DMS 273 (cell line): ENCODE measurements around the gene SH2D3C.
"Not testable (repeated sequence)": the region's sequence is repeated elsewhere in the genome, so short reads cannot be mapped to it uniquely, and the experiment has no call there.

Source experiments
- DNase-seq: peaks from one replicate; lab custom pipeline; 2025; ENCODE audit not compliant: unreplicated experiment; lab: John Stamatoyannopoulos, UW

SH2D3C gene

DNA sequence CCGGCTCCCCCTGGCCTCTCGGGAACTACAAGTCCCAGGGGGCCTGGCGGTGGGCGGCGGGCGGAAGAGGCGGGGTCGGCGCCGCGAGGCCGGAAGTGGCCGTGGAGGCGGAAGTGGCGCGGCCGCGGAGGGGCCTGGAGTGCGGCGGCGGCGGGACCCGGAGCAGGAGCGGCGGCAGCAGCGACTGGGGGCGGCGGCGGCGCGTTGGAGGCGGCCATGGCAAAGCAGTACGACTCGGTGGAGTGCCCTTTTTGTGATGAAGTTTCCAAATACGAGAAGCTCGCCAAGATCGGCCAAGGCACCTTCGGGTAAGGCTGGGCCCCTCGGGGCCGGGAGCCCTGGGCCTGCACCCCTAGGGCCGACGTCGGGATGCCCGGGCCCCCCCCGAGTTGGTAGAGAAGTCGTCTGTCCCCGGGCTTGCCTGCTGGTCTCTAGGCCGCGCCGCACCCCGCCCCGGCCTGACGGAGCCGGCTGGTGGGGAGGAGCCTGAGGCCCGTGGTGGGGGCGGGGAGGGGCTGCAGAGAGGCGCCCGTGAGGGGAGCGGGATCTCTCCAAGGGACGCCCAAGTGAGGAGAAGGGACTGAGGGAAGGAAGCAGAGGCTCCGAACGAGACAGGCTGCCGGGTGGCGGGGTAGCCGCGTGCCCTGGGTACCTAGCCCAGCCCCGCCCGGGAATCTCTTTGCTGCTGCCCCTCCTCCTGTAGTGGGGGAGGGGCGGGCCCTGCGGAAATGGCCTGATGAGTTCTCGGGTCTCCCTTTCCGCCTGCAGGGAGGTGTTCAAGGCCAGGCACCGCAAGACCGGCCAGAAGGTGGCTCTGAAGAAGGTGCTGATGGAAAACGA, 7.7 kb upstream of the SH2D3C start, which contains the start of gene CDK9:
CDK9 (plus strand) TSS at position 102 of the 840 bp plus-strand sequence; CDS start at position 217, 115 bp downstream.
- peak; percentile 95 for DNase-seq

GRCh38 chr9:127785023-127785932, 6.8 kb upstream of the SH2D3C start:
- peak; percentile 93 for DNase-seq

GRCh38 chr9:127783111-127784008, 4.9 kb upstream of the SH2D3C start:
- DNase-seq: no peak

GRCh38 chr9:127781806-127782205, 3.3 kb upstream of the SH2D3C start:
- no peak for DNase-seq

DNA sequence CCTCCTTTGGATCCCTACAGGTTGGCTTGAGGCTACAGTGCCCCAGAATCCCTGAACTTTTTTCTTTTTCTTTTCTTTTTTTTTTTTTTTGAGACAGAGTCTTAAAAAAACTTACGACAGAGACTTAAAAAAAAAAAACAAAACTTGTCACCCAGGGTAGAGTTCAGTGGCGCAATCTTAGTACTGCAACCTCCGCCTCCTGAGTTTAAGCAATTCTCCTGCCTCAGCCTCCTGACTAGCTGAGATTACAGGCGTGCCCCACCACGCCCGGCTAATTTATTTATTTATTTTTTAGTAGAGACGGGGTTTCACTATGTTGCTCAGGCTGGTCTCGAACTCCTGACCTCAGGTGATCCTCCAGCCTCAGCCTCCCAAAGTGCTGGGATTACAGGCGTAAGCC, 2.4 kb upstream of the SH2D3C start:
- not testable (repeated sequence) for DNase-seq

DNA sequence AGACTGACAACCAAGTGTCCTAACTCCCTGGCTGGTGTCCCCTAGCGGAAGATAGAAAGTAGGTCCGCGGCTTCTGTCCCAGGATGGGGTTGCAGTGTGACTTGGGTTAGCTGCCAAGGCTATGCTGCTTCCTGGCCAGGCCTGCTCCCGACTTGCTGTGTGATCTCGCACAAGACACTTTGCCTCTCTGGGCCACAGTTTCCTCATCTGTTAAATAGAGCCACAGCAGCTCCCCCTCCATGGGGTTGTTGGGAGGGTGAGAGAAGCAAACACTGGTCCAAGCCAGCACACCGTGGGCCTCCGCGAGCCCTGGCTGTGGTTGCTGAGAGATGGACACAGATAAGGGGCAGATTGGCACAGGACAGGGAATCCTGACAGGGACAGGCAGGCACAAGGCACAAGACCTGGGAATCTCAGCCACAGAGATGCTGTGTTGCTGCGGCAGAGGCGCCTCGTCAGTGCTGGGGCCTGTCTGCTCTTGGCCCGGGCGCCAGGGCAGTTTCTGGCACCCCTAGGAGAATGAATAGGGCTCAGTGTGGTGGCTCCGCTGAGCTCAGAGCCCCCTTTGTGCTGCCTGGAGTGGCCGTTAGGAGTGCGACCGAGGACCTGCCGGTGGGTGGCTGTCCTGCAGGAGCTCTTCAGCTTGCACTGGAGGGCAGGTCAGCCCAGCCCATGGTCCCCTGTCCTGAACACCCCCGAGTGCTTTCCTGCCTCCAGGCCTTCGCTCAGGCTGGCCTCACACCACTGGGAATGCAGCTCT, 1.8 kb upstream of the SH2D3C start:
- no peak for DNase-seq

GRCh38 chr9:127779136-127779981, 893 bp upstream of the SH2D3C start:
- DNase-seq: peak; percentile 24

- DNase-seq: no peak
Measured at GRCh38 chr9:127777368-127777980, 992 bp downstream of the SH2D3C start.

DNA sequence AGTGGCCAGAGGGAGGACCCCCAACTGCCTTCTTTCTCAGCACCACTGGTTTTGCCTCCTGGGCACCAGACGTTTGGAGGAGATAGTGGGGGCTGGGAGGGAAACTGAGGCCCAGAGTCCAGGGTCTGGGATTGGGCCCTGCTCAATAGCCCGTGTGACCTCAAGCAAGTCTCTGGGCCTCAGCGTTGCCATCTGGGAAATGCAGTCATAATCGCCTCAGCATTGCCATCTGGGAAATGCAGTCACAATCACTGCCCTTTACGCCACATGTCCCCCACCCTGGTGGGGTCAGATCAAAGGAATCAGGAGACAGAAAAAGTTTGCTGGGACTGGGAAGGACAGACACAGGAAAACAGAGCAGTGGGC, 1.6 kb downstream of the SH2D3C start:
- DNase-seq: no peak

GRCh38 chr9:127776195-127776923, 2.1 kb downstream of the SH2D3C start:
- peak; percentile 54 for DNase-seq

DNA sequence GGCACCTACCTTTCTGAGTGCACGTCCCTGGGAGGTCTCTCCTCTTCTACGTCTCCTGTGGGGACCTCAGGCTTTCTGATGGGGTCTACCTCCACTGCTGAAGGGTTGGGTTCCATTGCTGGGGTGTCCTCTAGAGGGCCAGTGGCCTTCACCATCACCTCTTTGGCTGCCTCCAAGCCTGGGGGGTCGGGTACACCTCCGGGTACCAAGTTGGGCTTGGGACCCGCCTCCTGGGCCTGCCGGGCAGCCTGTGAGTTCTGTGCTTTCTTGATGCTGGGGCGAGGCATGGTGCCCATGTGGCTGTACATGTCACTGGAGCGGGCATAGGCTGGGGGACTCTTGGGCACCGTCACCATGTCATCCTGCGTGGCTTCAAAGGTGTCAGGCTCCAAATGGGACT, 4.5 kb downstream of the SH2D3C start:
- no peak for DNase-seq

GRCh38 chr9:127773272-127773671, 5.2 kb downstream of the SH2D3C start:
- no peak for DNase-seq

DNA sequence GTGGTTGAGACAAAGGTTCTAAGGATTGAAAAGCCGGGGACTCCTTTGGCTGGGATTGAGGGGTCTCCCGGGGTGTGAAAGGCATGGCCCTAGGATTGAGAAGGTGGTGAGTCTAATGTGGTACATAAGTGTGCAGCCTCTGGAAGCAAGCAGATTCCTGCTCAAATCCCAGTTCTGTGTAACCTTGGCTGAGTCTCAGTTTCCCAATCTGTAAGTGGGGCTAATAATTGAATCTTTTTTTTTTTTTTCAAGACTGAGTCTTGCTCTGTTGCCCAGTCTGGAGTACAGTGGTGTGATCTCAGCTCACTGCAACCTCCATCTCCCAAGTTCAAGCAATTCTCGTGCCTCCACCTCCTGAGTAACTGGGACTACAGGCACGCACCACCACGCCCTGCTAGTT, 5.9 kb downstream of the SH2D3C start:
- DNase-seq: no peak

DNA sequence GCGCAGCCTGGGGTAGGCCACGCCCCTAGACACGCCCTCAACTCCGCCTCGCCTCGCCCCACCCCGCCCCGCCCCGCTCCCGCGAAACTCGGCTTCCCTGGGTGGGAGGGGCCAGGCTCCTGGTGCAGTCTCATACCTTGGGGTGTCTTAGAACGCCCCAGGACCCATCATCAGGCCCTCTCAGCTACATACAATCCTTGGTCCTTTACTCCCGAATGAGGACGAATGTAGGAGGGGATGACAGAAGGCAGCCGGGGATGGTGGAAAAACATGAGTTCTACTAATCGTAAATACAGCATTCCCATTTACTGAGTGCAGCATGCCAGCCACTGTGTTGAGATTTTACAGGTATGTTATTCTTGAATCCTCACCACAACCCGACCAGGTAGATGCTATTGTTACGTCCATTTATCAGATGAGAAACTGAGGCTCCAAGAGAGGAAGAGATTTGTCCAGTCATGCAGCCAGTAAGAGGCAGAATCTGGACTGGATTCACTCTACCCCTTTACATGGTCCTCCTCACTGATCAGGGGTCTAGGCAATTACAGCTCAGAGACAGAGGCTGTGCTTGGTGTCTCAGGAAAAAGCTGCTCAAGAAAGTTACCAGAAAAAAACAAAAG, 6.8 kb downstream of the SH2D3C start:
- no peak for DNase-seq

- DNase-seq: peak; percentile 98
Measured at GRCh38 chr9:127770905-127771569, 7.4 kb downstream of the SH2D3C start.

DNA sequence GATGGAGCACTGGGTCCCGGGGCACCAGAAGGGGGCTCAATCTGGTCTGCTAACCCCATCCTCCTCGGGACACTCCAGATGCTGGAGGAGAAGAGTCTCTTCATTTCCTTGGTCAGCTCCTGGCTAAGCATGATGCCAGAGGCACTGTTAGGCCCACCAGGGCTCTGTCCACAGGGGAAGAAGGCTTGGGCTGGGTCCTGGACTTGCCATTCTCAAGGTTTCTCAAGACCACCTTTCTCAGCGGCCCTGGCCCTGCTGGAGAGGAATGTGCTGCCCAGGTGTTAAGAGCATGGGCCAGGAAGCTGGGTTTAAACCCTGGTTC, 7.9 kb downstream of the SH2D3C start:
- DNase-seq: no peak

GRCh38 chr9:127769929-127770582, 8.4 kb downstream of the SH2D3C start:
- no peak for DNase-seq
